GM18498 (cell line): ENCODE measurements around the gene CTSC.

Experiments used
- ATAC-seq: cut with Tn5 transposase; IDR thresholded peaks from one replicate; pipeline ENCODE4 v1.9.1; 2021; ENCODE audit warnings: mild to moderate bottlenecking, moderate library complexity; ENCODE audit not compliant: unreplicated experiment

CTSC gene

GRCh38 chr11:88353835-88354496 lies 16.4 kb upstream of the CTSC start:
- peak; percentile 35 for ATAC-seq

DNA sequence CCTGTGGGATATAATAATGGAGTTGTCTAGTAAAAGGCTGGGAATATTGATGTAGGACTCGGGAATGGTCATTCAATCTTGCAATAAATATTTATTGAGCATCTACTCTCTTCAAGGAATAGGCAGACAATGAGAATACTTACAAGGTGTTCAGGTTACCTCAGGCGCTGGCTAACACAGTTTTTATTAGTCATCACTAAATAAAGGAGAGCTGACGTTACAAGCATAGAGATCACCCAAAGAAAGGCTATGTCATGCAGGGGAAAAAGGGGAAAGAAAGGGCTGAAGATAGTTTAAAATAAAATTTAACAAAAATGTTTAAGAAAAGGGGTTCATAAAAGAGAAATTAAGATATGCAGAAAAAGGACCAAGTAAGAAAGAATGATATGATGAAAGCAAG lies 15.8 kb upstream of the CTSC start:
- ATAC-seq = no peak

GRCh38 chr11:88352139-88352538 lies 14.6 kb upstream of the CTSC start:
- ATAC-seq = no peak

- ATAC-seq = no peak
Observed at GRCh38 chr11:88348870-88349269, 11.3 kb upstream of the CTSC start.

- no peak for ATAC-seq
Observed at GRCh38 chr11:88345949-88346348, 8.4 kb upstream of the CTSC start.

DNA sequence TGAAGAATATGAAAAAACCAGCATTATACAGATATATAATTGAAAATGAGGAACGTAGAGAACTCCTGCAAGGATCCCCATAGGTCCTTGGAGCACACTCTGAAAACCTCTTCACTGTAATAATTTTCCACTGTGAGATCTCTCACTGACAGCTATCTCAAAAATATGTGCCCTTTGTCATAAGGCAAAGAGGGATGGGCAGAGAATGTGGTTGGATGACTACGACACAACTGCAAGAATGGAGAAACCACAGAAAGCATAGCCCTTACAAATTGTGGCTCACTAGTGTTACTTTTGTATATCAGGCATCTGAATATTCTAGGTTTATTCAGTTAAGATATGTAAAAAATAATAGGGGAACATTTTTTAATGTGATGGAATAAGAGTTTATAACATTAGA lies 7.9 kb upstream of the CTSC start:
- ATAC-seq = peak; percentile 52

DNA sequence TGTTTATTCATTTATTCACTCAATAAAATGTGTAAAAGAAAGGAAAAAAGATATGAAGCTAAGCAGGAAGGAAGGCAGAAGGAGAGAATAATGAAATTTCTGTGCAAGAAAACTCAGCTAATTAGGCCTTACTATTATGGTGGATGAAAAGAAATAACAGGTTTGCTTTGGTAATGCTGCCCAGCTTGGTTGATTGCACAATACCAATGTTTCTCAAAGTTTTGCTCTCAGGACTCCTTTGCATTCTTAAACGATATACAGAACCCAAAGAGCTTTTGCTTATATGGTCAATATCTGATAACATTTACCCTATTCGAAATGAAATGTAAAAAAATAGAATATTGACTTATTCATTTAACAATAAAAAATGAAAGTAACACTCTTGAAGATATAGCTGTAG lies 7.3 kb upstream of the CTSC start:
- ATAC-seq = no peak

GRCh38 chr11:88341522-88342251 lies 4.2 kb upstream of the CTSC start:
- no peak for ATAC-seq

DNA sequence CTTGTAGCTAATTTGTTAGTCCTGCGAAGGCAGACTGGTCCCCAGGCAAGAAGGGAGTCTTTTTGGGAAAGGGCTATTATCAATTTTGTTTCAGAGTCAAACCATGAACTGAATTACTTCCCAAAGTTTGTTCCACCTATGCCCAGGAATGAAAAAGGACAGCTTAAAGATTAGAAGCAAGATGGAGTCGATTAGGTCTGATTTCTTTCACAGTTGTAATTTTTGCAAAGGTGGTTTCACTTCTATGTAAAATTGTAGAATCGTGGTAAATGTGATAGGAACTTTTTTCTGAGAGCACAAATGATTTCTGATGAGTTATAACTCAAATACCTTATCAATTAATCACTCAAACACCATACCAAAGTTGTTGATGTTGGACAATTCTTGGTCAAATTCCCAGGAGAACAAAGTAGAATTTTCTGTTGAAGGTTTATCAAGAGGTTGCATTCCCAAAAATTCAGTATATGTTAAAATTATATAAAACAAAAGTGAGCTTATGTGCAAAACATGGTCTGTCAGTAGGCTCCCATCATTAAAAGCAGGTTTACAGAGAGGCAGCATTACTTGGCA lies 2.9 kb upstream of the CTSC start:
- ATAC-seq = no peak

GRCh38 chr11:88337987-88338668 lies 592 bp upstream of the CTSC start:
- peak; percentile 41 for ATAC-seq

GRCh38 chr11:88335284-88335683 lies 2.3 kb downstream of the CTSC start:
- no peak for ATAC-seq

DNA sequence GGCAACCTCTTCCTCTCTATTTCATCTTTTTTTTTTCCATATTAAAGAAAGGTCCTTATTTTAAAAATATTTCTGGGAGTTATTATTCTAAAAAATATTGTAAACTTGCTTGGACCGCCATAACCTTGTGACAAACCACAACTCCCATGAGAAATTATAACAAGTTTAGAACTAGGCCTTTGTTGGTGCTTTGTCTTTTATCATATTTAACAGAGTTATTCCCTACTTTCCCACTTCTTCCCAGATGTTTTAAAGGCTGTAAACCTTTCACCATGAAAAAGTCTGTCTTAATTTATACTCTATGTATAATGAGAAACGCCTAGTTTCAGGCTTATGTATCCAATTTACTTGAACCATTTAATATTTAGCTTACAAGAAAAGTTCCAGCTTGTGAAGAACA lies 3.7 kb downstream of the CTSC start:
- ATAC-seq = no peak

- ATAC-seq = no peak
Observed at GRCh38 chr11:88332851-88333250, 4.7 kb downstream of the CTSC start.

- ATAC-seq = no peak
Observed at GRCh38 chr11:88330826-88331428, 6.6 kb downstream of the CTSC start.

GRCh38 chr11:88329563-88330250 lies 7.8 kb downstream of the CTSC start:
- ATAC-seq = no peak

- ATAC-seq = peak; percentile 42
Observed at GRCh38 chr11:88327462-88328143, 9.9 kb downstream of the CTSC start.

DNA sequence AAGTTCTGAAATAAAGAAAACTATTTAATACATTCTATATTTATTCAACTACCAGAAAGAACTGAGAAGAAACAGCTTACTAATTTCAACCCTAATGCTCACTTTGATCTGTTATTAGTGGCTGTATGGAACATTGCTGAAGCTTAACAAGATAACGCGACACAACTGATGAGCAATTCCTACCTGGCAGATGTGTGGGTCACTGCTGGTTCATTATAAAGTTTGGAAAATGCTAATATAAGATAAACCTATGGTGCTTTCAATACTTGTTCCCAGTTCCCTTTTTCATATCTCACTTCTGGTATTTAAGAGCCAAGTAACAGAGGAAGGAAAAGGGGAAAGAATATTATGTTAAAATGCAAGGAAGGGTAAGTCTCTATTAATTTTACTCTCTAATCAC lies 10.5 kb downstream of the CTSC start:
- ATAC-seq = peak; percentile 69

GRCh38 chr11:88326099-88326498 lies 11.4 kb downstream of the CTSC start:
- ATAC-seq = no peak

GRCh38 chr11:88324562-88325345 lies 12.8 kb downstream of the CTSC start:
- no peak for ATAC-seq
